Left renal cortex interstitium (tissue), 4 donors: ENCODE results near the gene SLC35E3. TPM values are rescaled to one million over a fixed set of nuclear protein-coding genes. Genes with fewer than 3 reads are reported as not detected.
"Not testable (repeated sequence)": the region's sequence is repeated elsewhere in the genome, so short reads cannot be mapped to it uniquely, and the experiment has no call there.

Source experiments
- DNase-seq, 4 donors: peaks; one replicate each; pipeline ENCODE4 v3.0.0-alpha.2; 2013; ENCODE audit warnings: low read depth in 4 of 4, low spot score in 2 of 4, missing footprints in 1 of 4
- polyA plus RNA-seq, 4 donors: library from polyadenylated mRNA; unstranded; fragments of 120-200 nt; gene quantifications; one replicate each; pipeline ENCODE4 v1.2.1, GENCODE V29; 2013; ENCODE audit not compliant: insufficient read length in 4 of 4

The SLC35E3 gene
- polyA plus RNA-seq, 4 donors, result 14.1 to 21.1 (median 19.2) TPM

- DNase-seq, result no peak
These were observed 47.5 kb downstream of the SLC35E3 start for GRCh38 chr12:68793436-68793835.

GRCh38 chr12:68793975-68794652 lies 48.1 kb downstream of the SLC35E3 start:
- no peak for DNase-seq

GRCh38 chr12:68794653-68795251 lies 48.8 kb downstream of the SLC35E3 start:
- no peak for DNase-seq

- DNase-seq, result no peak
These were observed 50.4 kb downstream of the SLC35E3 start for GRCh38 chr12:68796399-68796798.

- DNase-seq, result no peak
These were observed 52.9 kb downstream of the SLC35E3 start for GRCh38 chr12:68798882-68799234.

GRCh38 chr12:68800294-68800693 lies 54.3 kb downstream of the SLC35E3 start:
- no peak for DNase-seq

GRCh38 chr12:68801124-68801523 lies 55.1 kb downstream of the SLC35E3 start:
- not testable (repeated sequence) for DNase-seq

GRCh38 chr12:68802372-68802745 lies 56.4 kb downstream of the SLC35E3 start:
- not testable (repeated sequence) for DNase-seq

GRCh38 chr12:68802911-68803651 lies 57.1 kb downstream of the SLC35E3 start:
- DNase-seq, result not testable (repeated sequence)

GRCh38 chr12:68803948-68804656 lies 58.1 kb downstream of the SLC35E3 start:
- DNase-seq, result no peak

GRCh38 chr12:68804657-68805591 lies 58.9 kb downstream of the SLC35E3 start:
- no peak for DNase-seq

- no peak for DNase-seq
These were observed 59.7 kb downstream of the SLC35E3 start for GRCh38 chr12:68805592-68806120.

- DNase-seq, result no peak
These were observed 60.7 kb downstream of the SLC35E3 start for GRCh38 chr12:68806488-68807237.

- not testable (repeated sequence) for DNase-seq
These were observed 61.2 kb downstream of the SLC35E3 start for GRCh38 chr12:68807274-68807575.

- peak; percentile 83 to 87 (median 84) for DNase-seq
These were observed 61.8 kb downstream of the SLC35E3 start, which contains the start of gene MDM2 for GRCh38 chr12:68807576-68808387. Gene MDM2, plus strand, starts transcription at chr12:68808177. Its CDS starts 301 bp downstream, at chr12:68808478.

- peak in 3 of 4 donors; percentile 45 to 68 (median 50) for DNase-seq
These were observed 62.6 kb downstream of the SLC35E3 start for GRCh38 chr12:68808388-68809189.
